T-cell (primary cell): ENCODE data around the gene SMPDL3B. TPM values are rescaled to one million over a fixed set of nuclear protein-coding genes. Genes with fewer than 3 reads are reported as not detected.
A peak's percentile ranks its signal among the peaks of the same experiment; 100 is the strongest.

ENCODE experiments used
- ATAC-seq, 4 experiments: fragments of 200-7000 bp in 3 of 4; fragments of 150-1000 bp in 1 of 4; cut with Tn5 transposase; replicated peaks in 1 of 4; 1 replicate in 3 of 4; 2 replicates in 1 of 4; pipeline ENCODE4 v1.10.0; 2021; ENCODE audit warnings: moderate library complexity in 3 of 4, mild to moderate bottlenecking in 2 of 4, moderate number of reproducible peaks in 1 of 4
- CTCF ChIA-PET, 2 donors: fragments of 300-600 bp; sonication (Branson Sonifier 250); formaldehyde crosslinking; loops; one replicate each; lab custom pipeline; 2022; ENCODE audit warnings: antibody characterized with exemption in 2 of 2; lab: Charles Lee
- POLR2A ChIA-PET, 2 donors: fragments of 300-600 bp; sonication (Branson Sonifier 250); formaldehyde crosslinking; loops; one replicate each; lab custom pipeline; 2022; ENCODE audit warnings: antibody characterized with exemption in 2 of 2; lab: Charles Lee
- DNase-seq, 35 experiments: peaks; one replicate each; pipeline versions ENCODE4 v3.0.0 to v3.0.0-alpha.2; 2013 to 2023
- H3K27ac ChIP-seq: one replicate; pipeline ENCODE4 v1.5.1; 2013; ENCODE audit warnings: low read length
- H3K27me3 ChIP-seq, 2 experiments: replicated peaks in 1 of 2; 1 replicate in 1 of 2; 2 replicates in 1 of 2; pipeline versions ENCODE4 v1.6.1 to v1.7.0; 2013; ENCODE audit warnings: low read length in 1 of 2, mixed read lengths in 1 of 2; ENCODE audit not compliant: control insufficient read depth in 2 of 2, insufficient read depth in 2 of 2; ENCODE audit errors: extremely low read depth in 1 of 2
- H3K36me3 ChIP-seq, 2 donors: 1 replicate in 1 of 2; 2 replicates in 1 of 2; pipeline versions ENCODE4 v1.6.1 to v1.7.0; 2013; ENCODE audit warnings: low read length in 1 of 2; ENCODE audit not compliant: control insufficient read depth in 2 of 2, insufficient read depth in 1 of 2; ENCODE audit errors: extremely low read depth in 1 of 2
- H3K4me1 ChIP-seq, 2 experiments: 1 replicate in 1 of 2; 2 replicates in 1 of 2; pipeline versions ENCODE4 v1.6.1 to v1.7.0; 2013; ENCODE audit warnings: low read length in 2 of 2, mixed read lengths in 1 of 2; ENCODE audit not compliant: insufficient read depth in 2 of 2, control insufficient read depth in 1 of 2; ENCODE audit errors: extremely low read depth in 1 of 2
- H3K4me3 ChIP-seq, 2 donors: 1 replicate in 1 of 2; 2 replicates in 1 of 2; pipeline versions ENCODE4 v1.5.1 to v1.7.0; 2013; ENCODE audit warnings: mild to moderate bottlenecking in 2 of 2, low read length in 1 of 2, moderate library complexity in 1 of 2; ENCODE audit not compliant: control insufficient read depth in 1 of 2; ENCODE audit errors: extremely low read depth in 1 of 2
- H3K9me3 ChIP-seq: 2 replicates; pipeline ENCODE4 v1.7.0; 2013
- H3K27ac Mint-ChIP-seq, 2 donors: one replicate each; pipeline ENCODE4 v1.8.0; 2020 to 2021; ENCODE audit warnings: mild to moderate bottlenecking in 2 of 2, mixed read lengths in 2 of 2
- H3K27me3 Mint-ChIP-seq, 2 donors: one replicate each; pipeline ENCODE4 v1.8.0; 2021 to 2022; ENCODE audit warnings: mixed read lengths in 2 of 2
- H3K36me3 Mint-ChIP-seq: one replicate; pipeline ENCODE4 v1.8.0; 2021; ENCODE audit warnings: mixed read lengths
- H3K4me1 Mint-ChIP-seq, 3 donors: one replicate each; pipeline ENCODE4 v1.8.0; 2020 to 2022; ENCODE audit warnings: mixed read lengths in 3 of 3, mild to moderate bottlenecking in 1 of 3
- H3K4me3 Mint-ChIP-seq, 3 donors: one replicate each; pipeline ENCODE4 v1.8.0; 2020 to 2022; ENCODE audit warnings: mild to moderate bottlenecking in 3 of 3, mixed read lengths in 3 of 3, moderate library complexity in 3 of 3
- H3K9me3 Mint-ChIP-seq, 3 donors: one replicate each; pipeline ENCODE4 v1.8.0; 2020 to 2022; ENCODE audit warnings: mixed read lengths in 3 of 3
- WGBS: methylation state at CpG from one replicate; pipeline ENCODE4 v1.1.5; 2013; ENCODE audit warnings: missing lambda C conversion rate; ENCODE audit not compliant: insufficient coverage; 5-methylcytosine and 5-hydroxymethylcytosine counted together
- total RNA-seq, 35 experiments: library from RNA in 6 of 35; stranded (reverse) in 6 of 35; fragments of 120-200 nt in 1 of 35; gene quantifications; one replicate each; pipeline versions ENCODE4 v1.2.1 to v1.2.4 and lab custom pipeline; 2013 to 2026

The SMPDL3B gene
- total RNA-seq, 5 donors from 2014 or later (not counting 1 experiment from before 2014, with no cell fraction given): 0.22 to 0.44 (median 0.33) TPM; not detected in 1

DNA sequence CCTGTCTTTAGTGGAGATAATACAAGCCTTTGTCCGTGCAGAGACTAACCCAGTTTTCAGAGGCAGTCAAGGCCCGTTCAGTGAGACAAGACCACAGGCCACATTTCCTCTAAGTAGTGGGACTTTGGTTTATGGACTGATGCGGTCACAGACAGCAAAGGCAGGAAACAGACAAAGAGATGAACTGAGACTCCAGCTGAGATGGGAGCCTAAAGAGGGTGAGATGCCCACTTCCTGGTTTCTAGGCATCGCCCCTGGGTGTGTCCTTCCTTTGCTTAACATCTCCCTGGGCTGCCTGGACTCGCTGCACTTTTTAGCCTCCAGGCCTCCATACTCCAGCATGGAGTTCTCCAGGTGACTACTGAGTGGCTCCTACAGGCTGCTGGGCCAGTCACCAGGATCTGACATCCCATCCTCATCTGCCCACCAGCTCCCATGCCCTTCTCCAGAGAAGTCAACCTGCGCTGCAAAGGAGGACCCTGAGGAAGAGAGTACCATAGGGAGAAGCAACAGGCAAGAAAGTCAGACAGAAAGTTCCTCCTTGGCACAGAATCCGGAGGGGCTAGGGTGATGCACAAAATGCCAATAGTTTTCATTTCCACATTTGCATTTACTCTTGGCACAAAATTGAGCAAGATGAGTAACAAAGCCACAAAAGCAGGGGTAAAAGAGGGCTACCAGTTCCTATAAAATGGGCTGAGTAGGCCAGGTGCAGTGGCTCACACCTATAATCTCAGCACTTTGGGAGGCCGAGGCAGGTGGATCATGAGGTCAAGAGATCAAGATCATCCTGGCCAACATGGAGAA, 47.4 kb upstream of the SMPDL3B start:
- Histone ChIP-seq H3K27ac (peak overlapping the region; percentile 75), H3K9me3 (no peaks in the 10 kb centered on the region), H3K36me3 (peaks cover 5 to 52% of the 10 kb centered on the region in 2 donors), H3K4me1 (peaks cover 36 to 93% of the 10 kb centered on the region in 2 experiments), H3K27me3 (no peaks in the 10 kb centered on the region), H3K4me3 (peak overlapping the region; percentile 17 to 26)
- Mint-ChIP-seq H3K36me3 (peaks cover 73% of the 10 kb centered on the region), H3K4me3 (peak overlapping the region in 2 of 3 donors; percentile 74 to 79), H3K27me3 (no peaks in the 10 kb centered on the region), H3K4me1 (peaks cover 28 to 90% (median 86%) of the 10 kb centered on the region in 3 donors), H3K27ac (peak overlapping the region; percentile 92 to 99), H3K9me3 (no peaks in the 10 kb centered on the region)
- ChIA-PET POLR2A (interaction anchor here (0.6 to 0.7 kb wide), 4 partner anchors 13 to 1329 kb away, joined by 5 to 6 read pairs (median 6); no protein-coding TSS in a partner anchor), CTCF (no interaction called here)
- DNase-seq: peak in 24 of 35 experiments; percentile 14 to 68 (median 42)
- 15% methylated on average over 5 of the region's 8 CpGs for WGBS
- peak; percentile 84 to 90 (median 86) for ATAC-seq

DNA sequence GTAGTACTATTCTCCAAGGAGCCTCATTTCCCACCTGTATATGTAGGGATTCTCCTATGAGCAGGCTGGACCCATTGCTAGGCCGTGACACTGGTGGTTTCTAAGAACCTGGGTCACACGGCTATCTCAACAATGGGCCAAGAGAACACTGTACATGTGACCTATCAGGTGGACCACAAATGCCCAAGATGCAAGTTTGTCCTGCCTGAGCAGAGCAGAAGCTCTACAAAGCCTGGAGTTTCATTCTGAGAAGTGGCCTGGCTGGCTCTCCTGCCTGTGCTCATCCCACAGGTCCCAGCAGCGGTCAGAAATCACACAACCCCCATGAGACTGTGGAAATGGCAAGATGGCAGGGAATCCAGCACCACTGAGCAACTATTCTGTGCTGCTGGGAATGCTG, 45.3 kb upstream of the SMPDL3B start:
- Histone ChIP-seq H3K4me1 (peaks cover 38 to 77% of the 10 kb centered on the region in 2 experiments), H3K36me3 (peaks cover 3 to 54% of the 10 kb centered on the region in 2 donors), H3K4me3 (no peak overlapping the region), H3K9me3 (no peaks in the 10 kb centered on the region), H3K27me3 (no peaks in the 10 kb centered on the region), H3K27ac (peak overlapping the region; percentile 75)
- Mint-ChIP-seq H3K27ac (peak overlapping the region; percentile 55 to 86), H3K9me3 (no peaks in the 10 kb centered on the region), H3K36me3 (peaks cover 66% of the 10 kb centered on the region), H3K27me3 (no peaks in the 10 kb centered on the region), H3K4me1 (peaks cover 28 to 83% (median 81%) of the 10 kb centered on the region in 3 donors), H3K4me3 (peak overlapping the region in 1 of 3 donors; percentile 31)
- no peak for DNase-seq
- ChIA-PET POLR2A (no interaction called here), CTCF (no interaction called here)
- no peak for ATAC-seq
- 88% methylated on average over 3 of the region's 3 CpGs for WGBS

DNA sequence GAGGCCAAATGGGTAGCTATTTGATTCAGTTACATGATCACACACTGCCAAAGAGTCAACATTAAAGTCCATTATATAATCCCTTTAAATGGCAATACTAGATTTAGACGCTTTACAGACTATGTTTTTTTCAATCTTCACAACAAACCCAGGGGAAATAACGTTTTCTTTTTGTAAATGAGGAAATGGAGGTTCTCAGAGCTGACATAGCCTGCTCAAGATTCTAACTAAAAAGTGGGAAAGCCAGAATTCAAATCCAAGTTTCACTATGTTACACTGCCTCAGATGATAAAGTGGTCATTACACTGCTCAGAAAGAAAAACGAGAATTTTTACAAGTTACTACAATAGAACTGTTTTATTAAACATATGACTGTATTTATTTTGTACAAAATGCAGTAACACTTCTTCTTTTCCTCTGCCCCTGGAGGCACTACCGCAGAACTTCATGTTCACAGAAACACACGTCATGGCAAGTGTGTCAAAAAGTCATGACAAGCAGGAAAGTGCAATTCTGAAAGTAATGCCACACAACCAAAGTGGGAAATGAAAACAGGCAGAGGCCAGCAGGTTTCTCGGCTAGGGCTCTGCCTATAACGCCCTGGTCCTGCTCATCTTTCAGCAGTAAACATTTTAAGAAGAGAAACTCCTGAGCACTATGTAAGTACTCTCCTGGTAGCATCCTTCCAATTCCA, 43.5 kb upstream of the SMPDL3B start:
- ATAC-seq (peak in 1 of 4 experiments; percentile 57), DNase-seq (peak in 16 of 35 experiments; percentile 24 to 69 (median 42))
- Mint-ChIP-seq H3K36me3 (peaks cover 60% of the 10 kb centered on the region), H3K27me3 (no peaks in the 10 kb centered on the region), H3K9me3 (no peaks in the 10 kb centered on the region), H3K4me3 (peak overlapping the region in 2 of 3 donors; percentile 47 to 51), H3K4me1 (peaks cover 24 to 72% (median 68%) of the 10 kb centered on the region in 3 donors), H3K27ac (peak overlapping the region; percentile 67 to 96)
- no peaks in the 10 kb centered on the region for H3K27me3 ChIP-seq
- no peak overlapping the region for H3K4me3 ChIP-seq
- peaks cover 38 to 58% of the 10 kb centered on the region in 2 experiments for H3K4me1 ChIP-seq
- H3K36me3 ChIP-seq: peaks cover 13 to 51% of the 10 kb centered on the region in 2 donors
- WGBS: 32% methylated on average over 3 of the region's 7 CpGs
- ChIA-PET CTCF (interaction anchor here (0.5 to 1.1 kb wide), 2 partner anchors 33 to 1577 kb away, joined by 3 to 5 read pairs; no protein-coding TSS in a partner anchor), POLR2A (interaction anchor here in 1 of 2 donors (0.5 kb wide), 1 partner anchor 34 kb away, joined by 9 read pairs; no protein-coding TSS in a partner anchor)
- H3K27ac ChIP-seq: peak overlapping the region; percentile 81
- H3K9me3 ChIP-seq: no peaks in the 10 kb centered on the region

DNA sequence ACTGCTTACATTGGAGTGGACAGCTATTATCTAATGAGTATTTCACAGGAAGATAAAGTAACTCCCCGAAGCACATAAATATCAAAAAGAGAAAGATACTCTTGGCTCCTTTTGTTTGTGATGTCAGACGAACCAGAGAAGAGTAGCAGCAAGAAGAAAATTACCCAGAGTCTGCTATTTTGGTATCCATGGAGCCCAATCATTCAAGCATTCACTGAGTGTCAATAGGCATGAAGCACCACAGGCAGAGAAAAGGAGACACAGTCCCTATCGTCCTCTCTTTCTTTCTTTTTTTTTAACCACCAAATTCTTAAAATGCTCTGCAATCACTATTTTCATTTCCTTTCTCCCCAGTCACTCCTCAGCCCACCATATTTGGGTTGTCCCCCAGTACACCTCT, 40.3 kb upstream of the SMPDL3B start:
- no peaks in the 10 kb centered on the region for H3K9me3 ChIP-seq
- no peak overlapping the region for H3K4me3 ChIP-seq
- no peak for DNase-seq
- no peaks in the 10 kb centered on the region for H3K27me3 ChIP-seq
- CTCF ChIA-PET: interaction anchor here in 1 of 2 donors (0.6 kb wide), 1 partner anchor 182 kb away, joined by 3 read pairs; no protein-coding TSS in a partner anchor
- Mint-ChIP-seq H3K4me1 (peaks cover 7 to 43% (median 39%) of the 10 kb centered on the region in 3 donors), H3K4me3 (no peak overlapping the region), H3K27ac (peak overlapping the region in 1 of 2 donors; percentile 81), H3K9me3 (no peaks in the 10 kb centered on the region), H3K36me3 (peaks cover 51% of the 10 kb centered on the region), H3K27me3 (no peaks in the 10 kb centered on the region)
- 64% methylated on average over 1 of the region's 3 CpGs for whole genome bisulfite sequencing
- POLR2A ChIA-PET: interaction anchor here (0.5 to 0.6 kb wide), 2 partner anchors 13 to 110 kb away, joined by 3 to 4 read pairs; no protein-coding TSS in a partner anchor
- H3K36me3 ChIP-seq: peaks cover 11 to 62% of the 10 kb centered on the region in 2 donors
- peaks cover 23 to 27% of the 10 kb centered on the region in 2 experiments for H3K4me1 ChIP-seq
- peak overlapping the region; percentile 26 for H3K27ac ChIP-seq
- ATAC-seq: no peak

DNA sequence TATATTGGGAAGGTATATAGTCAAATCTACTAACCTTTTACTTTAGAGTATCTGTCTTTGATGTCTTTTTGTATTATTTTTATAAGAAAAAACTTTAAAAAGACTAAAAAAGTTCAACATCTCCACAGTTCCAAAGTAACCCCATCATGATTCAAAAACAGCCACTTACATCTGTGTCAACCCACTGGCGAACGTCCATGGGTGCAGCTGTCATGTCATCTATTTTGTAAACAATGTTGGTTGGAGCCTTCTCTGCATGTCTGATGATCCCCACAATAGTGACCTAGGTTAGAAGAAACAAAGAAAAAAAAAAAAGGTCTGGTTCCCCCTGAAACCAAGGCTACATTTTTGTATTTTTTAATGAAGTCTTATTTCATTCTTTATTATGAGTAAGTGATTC, 28.0 kb upstream of the SMPDL3B start:
- no peak overlapping the region for H3K4me3 ChIP-seq
- CTCF ChIA-PET: interaction anchor here in 1 of 2 donors (0.7 kb wide), 1 partner anchor 647 kb away, joined by 3 read pairs; no protein-coding TSS in a partner anchor
- ATAC-seq (no peak), DNase-seq (no peak)
- Mint-ChIP-seq H3K27ac (no peak overlapping the region), H3K4me3 (no peak overlapping the region), H3K36me3 (peaks cover 35% of the 10 kb centered on the region), H3K27me3 (no peaks in the 10 kb centered on the region), H3K4me1 (peaks cover 4 to 12% (median 6%) of the 10 kb centered on the region in 3 donors), H3K9me3 (no peaks in the 10 kb centered on the region)
- H3K27ac ChIP-seq: no peak overlapping the region
- H3K9me3 ChIP-seq: no peaks in the 10 kb centered on the region
- H3K4me1 ChIP-seq: no peaks in the 10 kb centered on the region
- H3K27me3 ChIP-seq: no peaks in the 10 kb centered on the region
- H3K36me3 ChIP-seq: peaks cover 20 to 85% of the 10 kb centered on the region in 2 donors
- POLR2A ChIA-PET: interaction anchor here in 1 of 2 donors (0.6 to 0.7 kb wide), 2 partner anchors 12 to 19 kb away, joined by 4 to 6 read pairs; no protein-coding TSS in a partner anchor
- WGBS: no CpG with 5 or more reads among the region's 2 CpGs
